T follicular helper cell (primary cell): ENCODE data around the gene CDX4.
"Not testable (repeated sequence)": the region's sequence is repeated elsewhere in the genome, so short reads cannot be mapped to it uniquely, and the experiment has no call there.

ENCODE experiments used
- DNase-seq: peaks from one replicate; pipeline ENCODE4 v3.0.0-alpha.2; 2020; ENCODE audit warnings: low read depth
- total RNA-seq, 2 experiments: gene quantifications; one replicate each; lab custom pipeline; 2026; lab: John Stamatoyannopoulos, UW

Gene CDX4
- 0 reads per million in 2 experiments for total RNA-seq

DNA sequence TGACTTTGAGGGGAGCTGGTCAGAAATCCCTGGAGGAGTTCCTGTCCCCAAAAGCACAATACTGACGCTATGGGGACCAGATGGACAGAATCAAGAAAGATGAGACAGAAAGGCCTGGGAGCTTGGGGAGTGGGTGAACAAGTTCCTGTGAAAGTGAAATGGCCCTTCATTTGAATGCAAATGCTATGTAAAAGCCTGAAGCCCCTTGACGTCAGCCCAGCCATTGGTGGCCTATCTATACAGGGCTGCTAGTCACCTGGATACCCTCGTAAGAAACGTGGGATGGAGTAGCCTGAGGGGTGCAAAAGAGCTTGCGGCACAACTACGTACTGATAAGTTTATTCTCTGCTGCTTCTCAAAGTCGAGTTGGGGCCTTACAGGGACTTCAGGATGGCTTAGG is at the start of gene CDX4:
TSS of gene CDX4 (plus strand) at position 223 of the 400 bp plus-strand sequence. CDS start 201 bp downstream, outside the sequence.
- no peak for DNase-seq

DNA sequence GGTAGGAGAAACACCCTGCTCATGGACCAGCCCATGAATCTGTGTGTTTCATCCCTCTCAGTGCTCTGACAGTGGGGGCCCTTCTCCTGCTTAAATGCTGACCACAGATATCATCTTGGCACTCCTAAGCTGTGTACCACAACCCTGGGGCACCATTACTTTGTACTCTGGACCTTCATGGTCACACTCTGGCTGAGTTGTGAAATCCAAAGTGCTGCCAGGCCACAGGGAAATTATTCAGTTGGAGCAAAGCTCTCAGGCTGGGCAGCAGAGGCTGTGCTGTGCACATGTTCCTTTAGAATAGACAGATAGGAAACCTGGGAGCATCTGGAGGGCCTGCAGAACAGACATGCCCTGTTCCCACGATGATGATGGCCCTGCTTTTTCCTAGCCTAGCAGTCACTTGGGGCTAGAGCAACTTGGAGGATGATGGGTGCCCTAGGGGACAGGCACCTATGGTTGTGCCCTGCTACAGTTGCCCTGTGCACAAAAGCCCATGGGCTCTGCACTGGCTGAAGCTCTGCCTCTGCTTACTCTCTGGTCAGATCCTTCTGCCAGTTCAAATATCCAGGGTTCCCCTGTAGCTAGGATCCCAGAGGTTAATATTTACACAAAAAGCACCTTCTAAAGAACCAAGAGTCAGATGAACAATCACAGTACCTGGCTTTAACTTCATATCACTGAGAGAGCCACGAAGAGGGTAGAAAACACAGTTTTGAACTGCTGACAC is 48.5 kb upstream of the CDX4 start:
- no peak for DNase-seq

GRCh38 chrX:73400136-73400748 is 46.6 kb upstream of the CDX4 start:
- no peak for DNase-seq

- DNase-seq = no peak
Measured at GRCh38 chrX:73401591-73402266, 45.1 kb upstream of the CDX4 start.

DNA sequence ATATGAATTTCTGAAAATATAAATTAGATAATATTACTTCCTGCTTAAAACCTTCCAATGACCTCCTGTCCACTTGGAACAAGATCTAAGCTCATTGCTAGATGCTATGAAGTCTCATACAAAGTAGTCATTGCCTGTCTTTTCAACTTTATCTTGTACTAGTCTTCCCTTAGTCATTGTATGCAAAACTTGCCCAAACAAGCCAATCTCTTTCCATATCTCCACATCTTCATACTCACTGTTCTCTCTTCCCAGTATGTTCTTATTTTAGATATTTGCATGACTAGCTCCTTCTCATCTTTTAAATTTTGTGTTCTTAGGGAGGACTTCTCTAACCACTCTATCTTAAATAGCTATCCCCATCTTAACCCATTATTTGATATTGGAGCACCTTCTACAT is 33.9 kb upstream of the CDX4 start:
- DNase-seq = no peak

DNA sequence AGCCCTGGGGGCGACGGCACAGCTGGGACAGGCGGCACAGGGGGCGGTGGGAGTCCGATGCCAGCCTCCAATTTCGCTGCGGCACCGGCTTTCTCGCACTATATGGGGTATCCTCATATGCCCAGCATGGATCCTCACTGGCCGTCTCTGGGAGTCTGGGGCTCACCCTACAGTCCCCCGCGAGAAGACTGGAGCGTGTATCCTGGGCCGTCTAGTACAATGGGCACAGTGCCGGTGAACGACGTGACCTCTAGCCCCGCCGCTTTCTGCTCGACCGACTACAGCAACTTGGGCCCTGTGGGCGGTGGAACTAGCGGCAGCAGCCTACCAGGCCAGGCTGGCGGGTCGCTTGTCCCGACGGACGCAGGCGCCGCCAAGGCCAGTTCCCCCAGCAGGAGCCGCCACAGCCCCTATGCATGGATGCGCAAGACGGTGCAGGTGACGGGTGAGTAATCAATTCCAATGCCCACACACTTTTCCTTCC is 500 bp downstream of the CDX4 start:
- no peak for DNase-seq

DNA sequence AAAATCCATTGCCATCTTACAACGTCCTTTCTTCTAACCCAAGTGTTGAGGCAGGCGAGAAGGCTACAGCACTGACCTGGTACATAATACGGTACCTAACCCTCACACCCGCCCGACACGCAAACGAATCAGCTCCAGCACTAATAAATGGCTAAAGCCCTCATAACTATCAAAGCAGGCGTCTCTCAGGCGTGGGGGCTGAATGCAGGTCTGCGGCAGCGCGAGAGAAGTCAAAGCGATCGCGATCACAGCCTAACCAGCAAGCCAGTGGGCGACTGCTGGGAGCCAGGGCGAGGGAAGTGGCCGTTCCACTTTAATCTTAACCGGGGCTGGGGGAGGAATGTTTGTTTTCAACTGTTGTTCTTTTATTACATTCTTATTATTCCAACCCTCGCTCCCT is 1.5 kb downstream of the CDX4 start:
- DNase-seq = no peak

GRCh38 chrX:73455171-73455570 is 8.3 kb downstream of the CDX4 start:
- no peak for DNase-seq

DNA sequence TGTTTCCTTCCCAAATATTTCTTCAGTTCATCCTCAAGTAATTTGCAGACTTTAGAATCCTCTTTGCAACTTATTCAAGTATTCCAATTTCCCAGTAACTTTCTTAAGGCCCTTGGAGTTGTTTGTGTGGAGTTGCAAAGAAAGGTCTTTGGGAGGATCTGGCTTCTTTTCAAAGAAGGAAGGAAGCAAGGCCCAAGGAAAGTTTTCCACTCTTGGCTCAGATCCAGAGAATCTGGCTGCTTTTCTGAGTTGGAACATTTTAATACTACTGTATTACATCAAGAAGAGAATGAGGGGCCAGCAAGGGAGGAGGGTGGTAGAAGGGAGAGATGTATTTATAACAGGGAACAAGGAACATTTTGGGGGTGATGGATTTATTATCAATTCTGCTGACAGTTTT is 10.5 kb downstream of the CDX4 start:
- no peak for DNase-seq

DNA sequence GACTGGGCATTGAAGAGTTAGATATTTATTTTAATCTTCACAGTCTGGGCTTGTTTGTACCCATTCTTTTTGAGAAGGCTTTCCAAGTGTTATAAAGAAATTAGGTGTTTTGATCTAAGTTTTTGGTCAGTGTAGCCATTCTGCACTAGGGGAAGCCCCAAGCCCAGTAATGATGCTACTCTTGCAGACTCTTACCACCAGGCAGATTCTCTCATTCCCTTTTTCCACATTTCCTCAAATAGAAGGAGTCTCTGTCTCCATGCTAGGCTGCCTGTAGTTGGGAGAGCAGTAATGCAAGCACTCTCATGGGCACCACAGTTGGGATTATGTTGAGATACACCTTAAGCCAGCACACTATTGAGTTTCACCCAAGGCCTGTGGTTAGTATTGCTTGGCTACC is 21.5 kb downstream of the CDX4 start:
- no peak for DNase-seq

- no peak for DNase-seq
Measured at GRCh38 chrX:73478961-73479360, 32.1 kb downstream of the CDX4 start.

DNA sequence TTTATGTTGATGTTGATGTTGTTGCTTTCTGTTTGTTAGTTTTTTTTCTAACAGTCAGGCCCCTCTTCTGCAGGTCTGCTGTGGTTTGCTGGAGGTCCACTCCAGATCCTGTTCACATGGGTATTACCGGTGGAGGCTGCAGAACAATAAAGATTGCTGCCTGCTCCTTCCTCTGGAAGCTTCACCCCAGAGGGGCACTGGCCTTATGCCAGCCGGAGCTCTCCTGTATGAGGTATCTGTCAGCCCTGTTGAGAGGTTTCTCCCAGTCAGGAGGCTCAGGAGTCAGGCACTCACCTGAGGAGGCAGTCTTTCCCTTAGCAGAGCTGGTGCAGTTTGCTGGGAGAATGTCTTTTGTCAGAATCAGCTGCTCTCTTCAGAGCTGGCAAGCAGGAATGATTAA is 34.7 kb downstream of the CDX4 start:
- DNase-seq = no peak

DNA sequence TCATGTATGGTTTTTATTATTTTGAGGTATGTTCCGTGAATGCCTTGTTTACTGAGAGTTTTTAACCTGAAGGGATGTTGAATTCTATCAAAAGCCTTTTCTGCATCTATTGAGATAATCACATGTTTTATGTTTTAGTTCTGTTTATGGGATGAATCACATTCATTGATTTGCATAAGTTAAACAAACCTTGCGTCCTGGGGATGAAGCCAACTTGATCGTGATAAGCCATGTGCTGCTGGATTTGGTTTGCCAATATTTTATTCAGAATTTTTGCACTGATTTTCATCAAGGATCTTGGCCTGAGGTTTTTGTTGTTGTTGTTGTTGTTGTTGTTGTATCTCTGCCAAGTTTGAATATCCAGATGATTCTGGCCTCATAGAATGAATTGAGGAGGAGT is 43.8 kb downstream of the CDX4 start:
- DNase-seq = no peak

GRCh38 chrX:73492178-73492577 is 45.3 kb downstream of the CDX4 start:
- DNase-seq = not testable (repeated sequence)
